ENCODE data around the gene SLC35A2.
"Not testable (repeated sequence)": the region's sequence is repeated elsewhere in the genome, so short reads cannot be mapped to it uniquely, and the experiment has no call there.

SLC35A2 gene

GRCh38 chrX:48899078-48899410, 12.4 kb downstream of the SLC35A2 start:
- no peak for DNase-seq

DNA sequence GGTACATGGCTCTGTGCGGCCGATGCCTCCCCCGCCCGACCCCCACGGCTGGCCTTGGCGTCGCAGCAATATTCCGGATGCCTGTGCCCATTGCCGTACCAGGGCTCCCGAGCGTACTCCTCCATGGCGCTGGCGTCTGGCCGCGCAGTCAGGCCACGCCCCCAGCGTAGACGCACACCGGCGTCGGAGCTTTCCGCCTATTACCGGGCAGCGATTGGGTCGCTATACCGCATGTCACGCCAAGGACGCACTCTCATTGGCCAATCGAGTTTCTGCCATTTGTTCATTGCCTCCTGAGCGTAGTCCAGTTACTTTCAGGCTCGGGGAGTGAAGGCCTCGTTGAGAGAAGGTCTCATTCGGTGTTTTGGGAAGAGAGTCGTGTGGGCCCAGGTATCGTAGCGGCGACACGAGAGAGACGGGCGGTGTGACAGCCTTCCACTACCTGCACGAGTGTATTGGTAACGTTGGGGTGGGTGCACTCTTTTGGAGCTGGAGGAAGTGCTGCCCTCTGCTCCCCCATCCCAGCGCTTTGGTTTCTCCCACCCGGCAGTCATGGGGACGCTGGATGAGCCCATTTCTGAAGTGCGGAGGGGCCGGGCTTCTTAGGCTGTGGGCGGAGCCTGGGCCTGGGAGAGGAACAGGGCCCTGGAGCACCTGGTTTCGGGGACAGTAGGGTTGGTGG, 13.7 kb downstream of the SLC35A2 start, which contains the start of the genes PQBP1 and TIMM17B:
Gene PQBP1 (plus strand): TSS at position 306 of the 682 bp plus-strand sequence. CDS start 580 bp downstream, outside the sequence.
Gene TIMM17B (minus strand): TSS at position 144 of the 682 bp plus-strand sequence. CDS start 19 bp downstream, at position 125.
- DNase-seq = peak; percentile 88

DNA sequence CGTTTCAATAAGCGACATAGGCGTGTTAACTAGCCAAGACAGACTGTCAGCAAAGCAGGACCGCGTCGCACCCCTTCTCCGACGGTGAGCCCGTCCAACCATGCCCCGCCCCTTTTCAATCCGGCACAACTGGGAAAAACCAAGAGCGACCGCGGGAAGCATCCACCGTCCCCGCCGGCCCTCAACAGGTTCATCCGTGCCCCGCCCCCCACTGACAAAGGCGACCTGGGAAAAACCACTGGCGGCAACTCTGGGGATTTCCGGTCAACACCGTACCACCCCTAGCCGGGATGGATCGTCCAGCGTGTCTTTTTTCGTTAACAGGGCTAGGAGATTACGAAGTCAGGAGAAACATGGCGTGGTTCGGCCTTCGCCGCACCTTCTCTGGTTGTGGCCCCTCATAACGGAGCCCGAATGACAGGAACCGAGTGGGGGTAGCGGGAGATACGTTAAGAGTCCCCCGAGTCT, 14.3 kb downstream of the SLC35A2 start:
- DNase-seq = peak; percentile 76

DNA sequence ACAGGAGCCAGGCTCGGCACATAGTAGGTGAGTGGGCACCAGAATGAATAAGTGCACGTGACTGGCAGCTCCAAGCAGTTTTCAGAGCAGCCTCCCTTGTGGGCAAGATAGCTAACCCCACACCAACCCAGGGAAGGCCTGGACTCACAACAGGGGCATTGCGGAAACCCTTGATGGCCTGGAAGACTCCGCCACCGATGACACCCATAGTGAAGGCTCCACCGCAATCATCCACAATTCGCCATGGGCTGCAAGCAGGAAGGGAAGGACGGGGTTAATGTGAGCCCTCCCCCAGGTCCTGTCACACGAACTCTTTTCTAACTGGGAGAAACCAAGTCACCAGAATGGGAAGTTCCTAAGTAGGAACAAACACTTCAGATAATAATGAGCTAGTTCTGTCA, 14.8 kb downstream of the SLC35A2 start:
- DNase-seq = peak; percentile 37

DNA sequence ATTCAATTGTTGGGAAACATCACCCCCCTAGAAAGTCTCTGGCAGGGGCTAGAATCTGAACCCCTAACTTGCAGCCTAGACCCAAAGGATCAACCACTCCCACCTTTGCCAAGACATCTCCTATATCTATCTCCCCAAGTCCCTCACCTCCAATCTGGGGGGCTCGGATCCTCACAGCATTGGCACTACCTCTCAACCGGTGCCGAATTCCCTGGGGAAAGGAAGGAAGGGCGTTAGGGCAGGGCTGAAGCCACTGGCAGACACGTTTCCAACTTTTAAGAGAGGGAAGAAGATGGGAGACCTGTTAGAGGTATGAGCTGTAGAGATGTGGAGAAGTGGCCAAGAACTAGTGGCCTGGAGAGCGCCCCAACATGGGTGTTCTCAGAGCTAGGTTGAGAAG, 16.6 kb downstream of the SLC35A2 start:
- DNase-seq = no peak

- DNase-seq = no peak
These were observed 17.7 kb downstream of the SLC35A2 start for GRCh38 chrX:48893556-48894348.

- DNase-seq = no peak
These were observed 18.6 kb downstream of the SLC35A2 start for GRCh38 chrX:48892896-48893295.

GRCh38 chrX:48891402-48892288, 19.8 kb downstream of the SLC35A2 start:
- peak; percentile 76 for DNase-seq

- no peak for DNase-seq
These were observed 20.5 kb downstream of the SLC35A2 start for GRCh38 chrX:48890934-48891401.

DNA sequence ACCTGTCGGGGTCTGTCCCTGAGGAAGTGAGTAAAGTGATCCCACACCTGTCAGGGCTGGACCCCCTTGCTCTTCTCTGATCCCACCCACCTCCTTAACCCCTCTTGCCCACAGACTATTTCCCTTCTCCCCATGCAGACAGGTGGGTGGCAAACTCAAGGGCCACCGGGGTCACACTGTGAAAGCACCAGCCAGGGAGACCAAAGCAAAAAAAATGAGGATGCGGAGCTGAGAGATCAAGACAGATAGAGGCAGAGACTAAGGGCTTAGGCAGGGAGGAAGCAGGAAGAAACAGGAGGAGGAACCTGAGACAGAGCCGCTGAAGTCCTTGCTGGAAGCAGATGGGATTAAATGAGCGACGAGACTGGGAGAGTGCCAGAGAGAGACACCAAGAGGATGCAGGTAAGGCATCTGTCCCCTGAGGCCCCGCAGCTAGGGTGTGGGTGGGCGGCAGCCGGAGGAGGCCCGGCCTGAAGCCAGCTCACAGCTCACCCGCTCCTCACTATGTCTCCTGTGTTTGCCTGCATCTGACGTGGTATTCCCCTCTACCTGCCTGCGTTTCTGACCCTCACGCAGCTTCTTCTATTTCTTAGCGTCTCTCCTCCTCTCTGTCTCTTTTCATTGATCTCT, 21.0 kb downstream of the SLC35A2 start:
- no peak for DNase-seq

- DNase-seq = not testable (repeated sequence)
These were observed 24.9 kb downstream of the SLC35A2 start for GRCh38 chrX:48886586-48886985.

GRCh38 chrX:48883729-48884128, 27.7 kb downstream of the SLC35A2 start:
- DNase-seq = no peak

GRCh38 chrX:48876944-48877343, 34.5 kb downstream of the SLC35A2 start:
- DNase-seq = not testable (repeated sequence)

GRCh38 chrX:48872017-48872416, 39.4 kb downstream of the SLC35A2 start:
- not testable (repeated sequence) for DNase-seq

- peak; percentile 36 for DNase-seq
These were observed 47.2 kb downstream of the SLC35A2 start for GRCh38 chrX:48864210-48864609.

- DNase-seq = no peak
These were observed 56.5 kb downstream of the SLC35A2 start for GRCh38 chrX:48854898-48855297.

GRCh38 chrX:48854121-48854804, 57.2 kb downstream of the SLC35A2 start:
- not testable (repeated sequence) for DNase-seq

GRCh38 chrX:48853494-48853893, 58.0 kb downstream of the SLC35A2 start:
- DNase-seq = not testable (repeated sequence)

Data from NCI-H2029 (cell line).